T-helper 9 cell (primary cell): Measurements from ENCODE around the gene VAV2.

Experiments
- DNase-seq: peaks from one replicate; pipeline ENCODE4 v3.0.0-alpha.2; 2020

The VAV2 gene

DNA sequence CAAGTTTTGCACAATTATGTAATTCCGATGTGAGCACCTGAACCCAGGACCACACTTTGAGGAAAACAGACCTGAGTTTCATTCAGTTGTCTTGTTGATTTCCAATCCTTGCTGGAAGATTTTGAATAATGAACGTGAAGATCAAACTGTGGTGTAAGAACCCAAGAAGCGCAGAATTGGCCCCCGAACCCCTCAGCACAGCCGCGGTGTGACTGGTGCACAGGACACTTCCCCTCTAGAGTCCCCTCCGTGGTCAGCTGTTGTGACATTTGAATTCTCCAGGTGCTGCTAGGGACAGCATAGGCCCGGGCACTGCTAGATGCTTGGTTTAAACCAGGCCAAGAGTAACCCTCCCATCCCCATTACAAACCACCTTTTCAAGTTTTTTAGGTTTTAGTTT is 34.9 kb upstream of the VAV2 start:
- no peak for DNase-seq

DNA sequence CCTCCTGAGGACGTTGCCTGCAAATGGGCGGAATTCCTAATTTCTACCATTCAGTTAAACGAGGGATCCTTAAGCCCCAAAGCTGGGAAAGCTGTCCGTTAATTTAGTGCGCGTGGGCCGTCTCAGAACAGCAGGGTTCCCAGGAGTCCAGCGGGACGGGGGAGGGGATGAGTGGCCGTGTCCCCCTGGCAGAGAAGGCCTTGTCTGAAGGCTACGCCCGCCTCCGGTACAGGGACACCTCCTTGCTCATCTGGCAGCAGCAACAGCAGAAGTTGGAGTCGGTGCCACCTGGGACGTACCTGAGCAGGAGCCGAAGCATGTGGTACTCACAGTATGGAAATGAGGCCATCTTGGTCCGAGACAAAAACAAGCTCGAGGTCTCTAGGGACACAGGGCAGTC is 34.5 kb upstream of the VAV2 start:
- DNase-seq, result no peak

DNA sequence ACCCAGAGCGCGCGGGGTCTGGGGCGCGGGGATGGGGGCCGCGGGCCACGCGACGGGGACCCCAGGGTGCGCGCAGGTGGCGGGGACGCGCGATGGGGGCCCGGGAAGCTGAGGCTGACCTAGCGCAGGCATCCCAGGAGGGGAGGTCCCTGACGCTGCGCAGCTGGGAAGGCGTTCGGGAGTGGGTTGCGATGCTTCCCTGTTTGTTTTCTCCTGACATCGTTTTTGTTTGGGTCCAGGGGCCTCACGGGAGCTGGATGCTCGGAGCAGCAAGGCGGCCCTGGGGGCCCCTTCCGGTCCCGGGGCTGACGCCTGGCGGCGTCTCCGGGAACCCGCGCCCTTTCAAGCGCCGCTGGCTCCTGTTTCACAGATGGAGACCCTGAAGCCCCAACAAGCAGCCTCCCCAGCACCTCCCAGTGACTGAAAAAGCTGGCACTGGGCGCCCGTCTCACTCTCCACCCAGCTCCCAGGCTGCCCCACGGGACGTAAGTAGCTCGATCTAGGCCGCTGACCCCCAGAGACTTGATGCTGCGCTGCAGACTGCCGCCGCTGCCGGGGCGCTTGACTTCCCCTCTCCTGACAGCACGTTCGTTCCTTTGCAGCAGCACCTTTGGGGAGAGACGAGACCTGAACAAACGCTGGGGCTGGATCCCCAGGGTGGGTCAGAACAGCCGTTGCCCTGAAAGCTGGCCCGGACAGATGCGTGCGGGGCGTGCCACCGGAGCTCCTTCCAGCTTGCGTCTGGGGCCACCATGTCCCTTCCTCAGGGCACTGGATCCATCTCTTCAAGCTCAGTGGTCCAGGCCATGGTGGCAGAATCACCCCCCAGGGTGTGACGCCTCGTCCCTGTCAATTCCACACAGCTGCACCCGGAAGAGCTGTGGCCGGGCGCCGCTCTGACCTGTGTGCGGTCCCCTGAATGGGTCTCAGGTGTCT is 33.8 kb upstream of the VAV2 start:
- DNase-seq, result peak; percentile 25

DNA sequence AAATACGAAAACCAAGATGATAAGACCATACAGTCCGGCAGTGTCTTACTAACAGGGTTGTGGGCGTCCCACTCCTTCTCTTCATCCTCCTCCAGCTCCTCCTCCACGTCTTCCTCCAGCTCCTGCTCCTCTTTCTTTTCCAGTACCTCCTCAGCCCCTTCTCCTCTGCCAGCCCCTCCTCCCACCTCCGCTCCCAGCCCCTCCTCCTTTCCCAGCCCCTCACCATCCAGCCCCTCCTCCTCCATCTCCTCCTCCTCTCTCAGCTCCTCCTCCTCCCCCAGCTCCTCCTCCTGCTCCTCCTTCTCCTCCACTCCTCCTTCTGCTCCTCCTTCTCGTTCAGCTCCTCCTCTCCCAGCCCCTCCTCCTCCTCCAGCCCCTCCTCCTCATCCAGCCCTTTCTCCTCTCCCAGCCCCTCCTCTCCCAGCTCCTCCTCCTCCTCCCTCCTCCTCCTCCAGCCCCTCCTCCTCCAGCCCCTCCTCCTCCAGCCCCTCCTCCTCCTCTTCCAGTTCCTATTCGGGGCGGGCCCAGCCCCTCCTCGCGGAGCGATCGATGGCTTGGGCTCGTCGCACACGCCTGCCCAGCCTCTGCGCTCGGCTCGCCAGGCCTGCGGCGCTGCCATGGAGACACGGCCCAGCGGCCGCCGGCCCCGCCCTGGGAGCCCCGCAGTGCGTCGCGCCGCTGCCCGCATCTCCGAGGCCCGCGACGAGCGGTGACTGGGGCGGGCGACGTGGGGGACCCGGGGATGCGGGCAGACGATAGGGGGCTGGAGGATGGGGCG is 32.9 kb upstream of the VAV2 start, which contains the start of gene BRD3OS:
BRD3OS (plus strand) TSS at position 654 of the 778 bp plus-strand sequence. CDS start 1,267 bp downstream, outside the sequence.
- DNase-seq, result peak; percentile 85

DNA sequence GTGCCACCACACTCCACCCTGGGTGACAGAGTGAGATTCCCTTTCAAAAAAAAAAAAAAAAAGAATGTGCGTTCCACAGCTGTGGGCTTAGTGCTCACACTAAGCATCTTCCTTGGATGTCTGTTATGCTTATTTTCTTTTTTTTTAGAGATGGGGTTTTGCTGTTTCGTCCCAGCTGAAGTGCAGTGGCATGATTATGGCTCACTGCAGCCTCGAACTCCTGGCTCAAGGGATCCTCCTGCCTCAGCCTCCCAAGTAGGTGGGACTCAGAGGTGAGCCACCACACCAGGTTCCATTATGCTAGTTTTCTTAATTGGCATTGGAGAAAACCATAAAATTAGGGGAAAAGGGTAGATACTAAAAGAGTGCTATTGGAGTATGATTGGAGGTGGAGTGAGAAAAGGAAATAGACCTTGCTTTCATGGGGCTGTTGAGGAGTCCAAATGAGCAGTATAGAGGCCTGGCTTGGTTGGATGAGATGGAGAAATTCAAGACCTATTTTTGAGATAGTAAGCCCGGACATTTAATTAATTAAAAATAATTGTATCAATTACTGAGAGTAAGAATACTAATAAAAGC is 32.2 kb upstream of the VAV2 start:
- DNase-seq, result no peak

DNA sequence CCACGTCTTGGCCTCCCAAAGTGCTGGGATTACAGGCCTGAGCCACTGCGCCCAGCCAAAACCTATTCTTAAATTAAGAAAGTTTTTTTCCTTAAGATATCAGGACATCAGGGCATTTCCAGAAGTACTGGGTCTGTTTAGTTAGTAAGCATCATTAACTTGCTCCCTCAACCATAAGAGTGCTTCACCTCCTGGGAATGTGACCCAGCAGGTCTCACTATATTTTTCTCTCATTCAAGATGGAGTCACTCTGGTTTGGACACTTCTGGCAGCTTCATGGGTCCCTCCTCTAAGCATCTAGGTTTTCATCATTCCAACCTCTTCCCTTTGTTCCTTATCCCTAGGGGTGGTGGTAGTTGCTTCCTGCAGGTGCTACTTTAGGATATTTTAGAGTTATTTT is 22.8 kb upstream of the VAV2 start:
- DNase-seq, result no peak

DNA sequence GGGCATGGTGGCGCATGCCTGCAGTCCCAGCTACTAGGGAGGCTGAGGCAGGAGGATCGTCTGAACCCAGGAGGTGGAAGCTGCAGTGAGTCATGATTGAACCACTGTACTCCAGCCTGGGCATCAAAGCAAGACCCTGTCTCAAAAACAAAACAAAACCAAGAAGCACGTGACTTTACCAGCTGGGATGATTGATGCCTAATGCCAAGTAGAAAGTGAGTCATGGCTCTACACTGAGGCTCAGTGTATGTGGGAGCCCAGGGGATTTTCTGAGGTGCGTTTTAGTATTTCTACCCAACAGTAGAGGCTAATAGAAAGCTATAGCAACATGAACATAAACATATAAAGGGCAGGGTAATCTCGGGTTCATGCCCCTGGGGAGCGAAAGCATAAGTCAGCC is 19.3 kb upstream of the VAV2 start:
- DNase-seq, result no peak

DNA sequence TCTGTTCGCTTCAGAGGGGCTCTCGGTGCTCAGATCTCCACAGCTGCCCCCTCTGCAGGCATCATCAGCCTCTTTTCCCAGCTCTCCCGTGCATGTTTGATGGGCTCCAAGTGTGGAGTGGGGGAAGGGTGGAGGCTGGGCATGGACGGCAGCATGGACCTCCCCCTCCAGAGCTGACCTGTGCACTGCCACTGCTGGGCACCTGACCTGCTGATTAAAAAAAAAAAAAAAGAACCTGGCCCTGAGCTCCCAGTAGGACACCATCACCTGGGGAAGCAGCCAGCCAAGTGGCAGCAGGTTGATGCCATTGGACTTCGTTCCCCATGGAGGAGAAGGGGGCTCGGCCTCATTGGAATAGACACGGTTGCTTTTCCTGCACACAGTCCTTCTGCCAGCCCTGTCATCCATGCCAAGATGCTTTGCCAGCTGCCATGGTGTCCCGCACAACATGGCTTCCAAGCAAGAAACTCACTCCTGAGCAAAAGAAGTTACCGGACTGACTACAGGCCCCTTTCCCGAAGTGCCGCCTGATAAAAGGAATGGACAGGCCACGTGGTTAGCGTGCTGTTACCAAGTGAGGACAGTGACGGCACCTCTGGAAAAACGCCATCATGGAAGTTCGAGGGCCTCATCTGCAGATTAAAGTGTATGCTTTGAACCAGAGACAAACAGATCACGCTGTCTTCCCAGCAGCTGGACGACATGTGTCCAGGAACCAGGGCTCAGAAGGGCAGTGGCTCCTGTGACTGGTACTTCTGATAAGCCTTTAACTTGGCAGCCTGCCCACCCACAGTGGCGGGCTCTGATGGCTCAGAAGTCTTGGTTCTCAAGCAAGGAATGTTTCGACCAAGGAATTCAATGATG is 18.4 kb upstream of the VAV2 start:
- DNase-seq, result no peak

DNA sequence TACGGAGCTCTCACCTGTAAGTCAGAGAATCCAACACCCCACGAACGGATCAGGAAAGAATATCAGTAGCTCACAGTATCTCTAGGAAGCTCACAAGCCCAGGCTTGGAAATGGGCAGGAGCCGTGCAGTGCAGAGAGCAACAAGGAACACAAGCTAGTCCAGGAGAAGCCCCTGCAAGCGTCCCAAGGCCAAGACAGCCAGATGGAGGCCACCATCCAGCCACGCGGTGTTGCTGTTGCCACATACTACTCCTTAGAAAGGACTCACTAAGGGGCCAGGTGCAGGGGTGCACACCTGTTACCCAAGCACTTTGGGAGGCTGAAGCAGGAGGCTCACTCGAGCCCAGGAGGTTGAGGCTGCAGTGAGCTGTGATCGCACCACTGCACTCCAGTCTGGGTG is 15.4 kb upstream of the VAV2 start:
- DNase-seq, result no peak

DNA sequence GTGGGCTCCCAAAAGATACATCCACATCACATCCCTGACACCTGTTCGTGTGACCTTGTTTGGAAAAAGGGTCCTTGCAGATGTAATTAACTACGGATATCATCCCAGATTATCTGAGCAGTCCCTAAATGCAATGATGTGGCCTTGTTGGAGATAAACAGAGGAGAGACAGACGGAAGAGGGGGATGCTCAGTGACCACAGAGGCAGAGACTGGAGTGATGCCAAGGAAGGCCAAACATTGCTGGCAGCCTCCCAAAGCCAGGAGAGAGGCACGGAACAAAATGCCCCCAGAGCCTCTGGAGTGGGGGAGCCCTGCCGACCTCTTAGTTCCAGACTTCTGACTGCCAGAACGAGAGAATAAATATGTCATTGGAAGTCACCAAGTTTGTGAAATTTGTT is 15.0 kb upstream of the VAV2 start:
- no peak for DNase-seq

DNA sequence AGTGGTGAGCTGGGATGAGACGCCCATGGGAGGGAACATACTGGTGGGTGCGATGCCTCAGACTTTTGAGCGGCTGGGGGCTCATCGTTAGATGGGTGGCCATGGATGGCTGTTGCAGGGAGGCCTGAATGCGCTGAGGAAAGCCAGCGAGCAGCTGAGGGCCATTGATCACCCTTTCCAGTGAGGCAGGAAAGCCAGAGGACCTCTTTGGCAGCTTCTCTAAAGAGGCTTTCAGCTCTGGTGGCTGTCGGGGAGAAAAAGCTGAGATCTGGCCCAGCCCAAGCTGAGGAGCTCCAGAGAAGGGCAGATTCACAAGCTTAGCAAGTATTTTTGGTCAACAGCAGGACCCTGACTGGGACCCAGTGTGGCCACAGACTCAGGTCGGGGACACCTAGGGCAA is 13.3 kb upstream of the VAV2 start:
- no peak for DNase-seq

DNA sequence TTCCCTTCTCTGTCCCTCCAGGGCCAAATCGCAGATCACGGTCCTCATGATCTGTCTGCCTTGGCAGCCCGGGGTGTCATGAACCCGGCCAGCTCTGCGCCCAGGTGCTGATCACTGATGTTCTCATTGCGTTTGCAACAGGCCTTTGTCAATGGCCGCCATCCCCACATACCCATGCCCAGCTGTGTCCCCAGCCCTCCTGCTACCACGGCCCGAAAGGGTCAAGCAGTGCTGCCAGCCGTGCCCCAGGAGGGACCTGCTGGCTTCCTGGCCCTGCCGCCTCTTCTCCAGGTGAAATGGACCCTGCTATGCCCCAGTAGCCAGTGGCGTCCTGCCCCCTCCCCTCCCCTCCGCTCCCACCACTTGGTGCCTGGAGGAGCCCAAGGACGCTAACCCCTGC is 12.8 kb upstream of the VAV2 start:
- DNase-seq, result no peak

DNA sequence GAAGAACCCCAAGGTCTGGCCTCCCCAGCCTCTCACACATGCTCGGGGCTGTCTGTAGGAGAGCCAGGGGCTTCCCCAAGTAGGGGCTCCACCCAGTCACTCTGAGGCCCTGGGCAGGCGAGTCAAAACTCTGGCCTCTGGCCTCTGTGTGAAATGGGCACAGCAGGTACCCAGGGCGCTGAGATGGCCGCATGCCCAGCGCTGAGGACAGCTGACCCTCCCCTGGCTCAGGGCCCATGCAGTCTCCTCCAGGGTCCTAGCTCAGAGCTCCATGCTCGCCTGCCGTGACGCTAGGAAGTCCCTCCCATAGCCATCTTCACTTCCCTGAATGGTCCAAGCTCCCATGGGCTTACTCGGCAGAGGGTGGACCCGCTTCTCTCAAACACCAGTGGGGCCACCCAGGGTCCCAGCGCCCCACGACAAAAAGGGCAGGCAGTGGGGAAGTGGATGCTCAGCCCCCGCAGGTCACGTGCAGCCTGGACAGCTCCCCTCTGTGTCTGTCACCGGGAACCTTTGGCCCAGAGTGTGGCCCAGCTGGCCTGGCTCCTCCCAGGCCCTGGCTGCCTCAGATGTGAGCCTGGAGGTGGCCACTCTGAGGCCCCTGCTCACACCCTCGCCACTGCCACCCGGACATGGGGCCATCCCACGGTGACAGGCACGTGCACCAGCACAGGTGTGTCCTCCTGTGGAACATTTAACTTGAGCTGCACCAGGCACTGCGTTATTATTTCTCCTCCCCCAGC is 12.2 kb upstream of the VAV2 start:
- DNase-seq, result no peak

DNA sequence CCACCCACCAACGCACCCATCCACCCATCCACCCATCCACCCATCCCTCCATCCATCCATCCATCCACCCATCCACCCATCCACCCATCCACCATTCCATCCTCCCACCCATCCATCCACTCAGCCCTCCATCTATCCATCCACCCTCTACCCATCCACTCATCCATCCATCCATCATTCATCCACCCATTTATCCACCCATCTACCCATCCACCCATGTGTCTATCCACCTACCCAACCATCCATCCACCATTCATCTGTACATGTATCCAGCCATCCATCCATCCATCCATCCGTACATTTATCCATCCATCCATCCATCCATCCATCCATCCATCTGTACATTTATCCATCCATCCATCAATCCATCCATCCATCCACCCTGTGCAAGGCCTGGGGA is 11.1 kb upstream of the VAV2 start:
- DNase-seq, result no peak

DNA sequence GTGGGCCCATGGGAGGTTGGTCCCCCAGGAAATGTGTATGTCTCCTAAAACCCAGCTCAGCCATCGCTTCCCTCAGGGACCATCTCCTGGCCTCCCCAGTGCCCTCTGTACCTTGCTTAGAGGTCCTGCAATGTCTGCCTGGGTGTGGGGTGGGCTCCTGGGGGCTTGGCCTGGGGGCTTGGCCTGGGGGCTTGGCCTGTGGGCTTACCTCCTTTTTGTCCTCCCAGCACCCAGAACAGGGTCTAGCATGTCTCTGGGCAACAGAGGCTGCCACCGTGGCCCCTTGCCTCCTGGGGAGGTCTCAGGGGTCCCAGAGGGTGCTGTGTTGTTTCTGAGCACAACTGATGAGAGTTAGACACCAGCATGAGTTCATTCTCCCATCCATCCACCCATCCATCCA is 10.7 kb upstream of the VAV2 start:
- no peak for DNase-seq

DNA sequence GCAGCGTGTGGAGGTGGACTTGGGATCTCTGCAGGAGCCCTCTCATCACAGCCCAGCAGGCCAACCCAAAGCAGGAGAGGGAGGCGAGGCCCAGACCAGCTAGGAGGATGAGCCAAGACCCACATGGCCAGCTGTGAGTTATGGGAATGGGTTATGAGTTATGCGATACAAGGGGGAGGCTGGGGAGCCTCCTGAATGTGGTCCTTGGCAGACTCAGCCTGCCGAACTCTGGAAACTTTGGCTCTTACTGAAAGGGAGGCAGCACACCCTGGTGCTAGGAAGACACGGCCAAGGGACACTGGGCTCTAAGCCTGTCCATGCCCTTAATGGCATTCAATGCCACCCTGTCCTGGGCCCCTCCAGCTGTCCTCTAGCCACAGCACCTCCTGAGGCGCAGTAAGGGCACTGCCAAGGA is 7.7 kb upstream of the VAV2 start:
- no peak for DNase-seq

DNA sequence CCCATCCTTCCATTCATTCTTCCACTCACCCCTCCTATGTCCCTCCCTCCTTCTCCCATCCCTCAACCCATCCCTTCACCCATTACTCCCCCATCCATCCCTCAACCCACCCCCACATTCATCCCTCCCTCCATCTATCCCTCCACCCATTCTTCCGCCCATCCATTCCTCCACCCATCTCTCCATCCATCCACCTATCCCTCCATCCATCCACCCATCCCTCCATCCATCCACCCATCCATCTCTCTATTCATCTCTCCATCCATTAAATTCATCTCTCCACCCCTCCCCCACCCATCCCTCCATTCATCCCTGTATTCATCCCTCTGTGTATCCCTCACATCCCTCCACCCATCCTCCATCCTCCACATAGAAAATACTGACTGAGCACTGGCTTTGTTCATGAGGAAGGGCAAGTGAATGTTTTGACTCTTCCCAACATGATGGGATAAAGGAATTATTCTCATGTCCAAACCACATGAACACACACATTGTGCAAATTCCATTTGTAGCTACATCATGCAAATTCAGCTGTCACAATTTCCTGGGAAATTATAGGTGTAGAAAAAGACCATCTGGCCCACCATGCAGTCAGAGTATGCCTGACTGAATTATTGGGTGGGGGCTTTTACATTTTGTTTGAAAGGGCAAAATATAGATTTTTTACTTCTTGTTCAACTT is 6.9 kb upstream of the VAV2 start:
- DNase-seq, result no peak

DNA sequence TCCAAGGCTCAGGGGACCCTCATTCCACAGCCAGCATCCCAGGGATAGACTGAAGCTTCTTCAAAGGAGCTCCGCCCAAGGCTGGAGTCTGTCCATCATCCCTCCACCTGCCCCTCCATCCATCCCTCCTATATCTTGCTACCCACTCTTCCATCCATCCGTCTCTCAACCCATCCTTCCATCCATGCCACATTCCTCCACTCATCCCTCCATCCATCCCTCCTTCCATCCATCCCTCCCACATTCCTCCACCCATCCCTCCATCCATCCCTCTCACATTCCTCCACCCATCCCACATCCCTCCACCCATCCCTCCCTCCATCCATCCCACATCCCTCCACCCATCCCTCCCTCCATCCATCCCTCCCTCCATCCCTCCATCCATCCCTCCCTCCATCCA is 5.5 kb upstream of the VAV2 start:
- no peak for DNase-seq

DNA sequence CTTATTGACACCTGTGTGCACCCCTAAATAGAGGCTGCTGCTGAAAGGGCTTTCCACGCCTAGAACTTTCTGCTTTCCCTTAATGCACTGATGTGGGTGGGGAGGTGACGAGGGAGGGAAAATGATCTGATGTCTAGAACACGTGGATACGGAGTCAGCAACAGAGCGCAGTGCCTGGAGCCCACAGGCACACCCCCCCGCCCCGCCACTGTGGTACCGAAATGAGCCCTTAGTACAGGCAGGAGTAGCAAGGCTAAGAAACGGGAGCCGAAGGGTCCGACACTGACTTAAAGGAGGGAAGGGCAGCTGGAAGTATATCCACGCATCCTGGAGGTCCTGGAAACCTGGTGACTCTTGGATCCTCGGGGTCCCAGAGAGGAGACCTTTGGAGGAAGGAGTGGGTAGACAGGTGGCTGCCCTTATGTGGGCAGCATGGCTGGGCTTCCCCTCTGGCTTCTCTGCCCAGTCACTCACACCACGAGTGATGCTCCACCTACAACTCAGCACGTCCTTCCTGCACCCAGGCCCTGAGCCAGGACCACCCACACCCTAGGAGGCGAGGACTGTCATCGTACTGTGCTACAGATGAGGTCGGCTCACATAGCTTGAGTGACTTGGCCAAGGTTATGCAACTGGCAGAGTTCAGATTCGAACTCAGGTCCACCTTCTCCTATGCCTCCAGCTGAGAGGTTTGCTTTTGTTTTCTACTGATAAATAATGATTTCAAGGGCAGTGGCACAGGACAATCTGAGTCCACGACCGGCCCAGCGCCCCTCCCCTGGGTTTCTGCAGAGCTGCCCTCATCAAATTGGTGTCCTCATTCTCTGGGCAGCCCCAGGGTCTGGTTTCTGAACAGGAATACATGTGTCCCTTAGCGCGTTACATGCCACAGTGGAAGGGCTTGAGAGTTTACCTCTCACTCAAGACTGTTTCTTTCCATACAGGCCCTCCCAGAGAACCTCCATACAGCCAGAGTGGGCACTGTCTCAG is 4.7 kb upstream of the VAV2 start:
- no peak for DNase-seq
